Measurements from ENCODE around the gene USH2A. TPM values are rescaled to one million over a fixed set of nuclear protein-coding genes. Genes with fewer than 3 reads are reported as not detected.

Gene USH2A
- total RNA-seq, 4 donors from 2014 or later, result 0.08 to 0.18 TPM; not detected in 2

- Histone ChIP-seq H3K27ac (no peak overlapping the region), H3K36me3 (no peaks in the 10 kb centered on the region), H3K9me3 (no peaks in the 10 kb centered on the region), H3K4me3 (no peak overlapping the region), H3K4me1 (no peaks in the 10 kb centered on the region), H3K27me3 (no peaks in the 10 kb centered on the region)
- 61% methylated on average over 5 of the region's 5 CpGs for WGBS
- DNase-seq (ENCODE audit: low spot score in 2 of 2), result no peak
- TF ChIP-seq EP300 (IDR thresholded peaks at IDR 0.05) (no peak), POLR2AphosphoS5 (IDR thresholded peaks at IDR 0.05) (no peak), POLR2A (IDR thresholded peaks at IDR 0.05) (no peak), CTCF (IDR thresholded peaks at IDR 0.05) (no peak)
Measured at GRCh38 chr1:215776336-215776735, 646.9 kb downstream of the USH2A start.

- no peak for TF ChIP-seq CTCF (IDR thresholded peaks at IDR 0.05)
- no peak for TF ChIP-seq POLR2A (IDR thresholded peaks at IDR 0.05)
- TF ChIP-seq POLR2AphosphoS5 (IDR thresholded peaks at IDR 0.05), result no peak
- no peak for TF ChIP-seq EP300 (IDR thresholded peaks at IDR 0.05)
- no peaks in the 10 kb centered on the region for H3K36me3 ChIP-seq
- 45% methylated on average over 1 of the region's 1 CpG for WGBS
- no peak overlapping the region for H3K27ac ChIP-seq
- H3K4me1 ChIP-seq, result no peaks in the 10 kb centered on the region
- H3K9me3 ChIP-seq, result no peaks in the 10 kb centered on the region
- H3K27me3 ChIP-seq, result no peaks in the 10 kb centered on the region
- H3K4me3 ChIP-seq, result no peak overlapping the region
- DNase-seq (ENCODE audit: low spot score in 2 of 2), result no peak
Measured at GRCh38 chr1:215772151-215772550, 651.1 kb downstream of the USH2A start.

DNA sequence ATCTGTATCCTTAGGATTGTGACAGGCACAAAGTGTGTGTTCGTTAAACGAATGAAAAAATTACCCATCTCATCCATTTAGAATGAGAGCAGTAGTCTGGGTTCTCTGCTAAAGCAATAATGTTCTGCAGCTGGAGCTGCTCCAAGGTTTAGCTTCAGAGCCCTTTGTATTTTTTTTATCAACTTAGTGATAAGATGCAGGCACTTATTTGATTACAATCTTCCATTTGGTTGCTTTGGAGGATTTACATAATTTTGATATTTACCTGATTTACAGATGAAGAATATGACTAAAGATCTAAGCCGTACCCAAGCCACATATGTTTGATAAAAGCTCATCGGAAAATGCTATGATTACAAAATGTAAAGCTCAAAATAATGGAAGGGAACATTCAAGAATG is 654.9 kb downstream of the USH2A start:
- WGBS, result 91% methylated on average over 4 of the region's 4 CpGs

DNA sequence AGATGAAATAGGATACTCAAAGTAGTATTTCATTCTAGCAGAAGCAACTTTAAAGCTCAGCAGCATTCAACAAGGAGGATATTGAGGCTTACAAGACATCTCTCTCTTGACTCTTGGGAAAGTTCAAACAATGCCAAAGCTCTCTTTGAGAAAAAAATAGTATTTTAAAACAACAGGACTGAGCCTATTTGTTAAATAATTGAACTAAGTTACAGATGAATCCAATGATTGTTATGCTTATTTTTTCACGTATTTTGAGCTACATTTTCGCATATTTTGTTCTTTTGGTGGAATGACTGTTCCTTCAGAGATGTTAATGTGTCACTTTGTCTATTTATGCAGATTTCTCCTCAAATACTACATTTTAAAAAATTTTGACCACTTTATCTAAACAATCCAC is 655.5 kb downstream of the USH2A start:
- Histone ChIP-seq H3K27ac (no peak overlapping the region), H3K27me3 (no peaks in the 10 kb centered on the region), H3K4me1 (no peaks in the 10 kb centered on the region), H3K36me3 (no peaks in the 10 kb centered on the region), H3K9me3 (no peaks in the 10 kb centered on the region), H3K4me3 (no peak overlapping the region)
- 71% methylated on average over 2 of the region's 2 CpGs for WGBS
- TF ChIP-seq POLR2AphosphoS5 (IDR thresholded peaks at IDR 0.05) (no peak), CTCF (IDR thresholded peaks at IDR 0.05) (no peak), EP300 (IDR thresholded peaks at IDR 0.05) (no peak), POLR2A (IDR thresholded peaks at IDR 0.05) (no peak)
- DNase-seq (ENCODE audit: low spot score in 2 of 2), result no peak

More for the DNA sequence above, 654.9 kb downstream of the USH2A start:
- no peaks in the 10 kb centered on the region for H3K4me1 ChIP-seq
- no peak for DNase-seq (ENCODE audit: low spot score in 2 of 2)
- TF ChIP-seq EP300 (IDR thresholded peaks at IDR 0.05) (no peak), POLR2AphosphoS5 (IDR thresholded peaks at IDR 0.05) (no peak), POLR2A (IDR thresholded peaks at IDR 0.05) (no peak), CTCF (IDR thresholded peaks at IDR 0.05) (no peak)
- no peaks in the 10 kb centered on the region for H3K9me3 ChIP-seq
- H3K27me3 ChIP-seq, result no peaks in the 10 kb centered on the region
- H3K36me3 ChIP-seq, result no peaks in the 10 kb centered on the region
- H3K27ac ChIP-seq, result no peak overlapping the region
- H3K4me3 ChIP-seq, result no peak overlapping the region

- no peak overlapping the region for H3K27ac ChIP-seq
- TF ChIP-seq EP300 (IDR thresholded peaks at IDR 0.05) (no peak), CTCF (IDR thresholded peaks at IDR 0.05) (no peak), POLR2A (IDR thresholded peaks at IDR 0.05) (no peak), POLR2AphosphoS5 (IDR thresholded peaks at IDR 0.05) (no peak)
- no peaks in the 10 kb centered on the region for H3K27me3 ChIP-seq
- DNase-seq (ENCODE audit: low spot score in 2 of 2), result no peak
- WGBS, result 59% methylated on average over 1 of the region's 1 CpG
- H3K9me3 ChIP-seq, result no peaks in the 10 kb centered on the region
- H3K4me1 ChIP-seq, result no peaks in the 10 kb centered on the region
- H3K4me3 ChIP-seq, result no peak overlapping the region
- H3K36me3 ChIP-seq, result no peaks in the 10 kb centered on the region
Measured at GRCh38 chr1:215766521-215766920, 656.7 kb downstream of the USH2A start.
